ENCODE data around the gene KRT86. TPM values are rescaled to one million over a fixed set of nuclear protein-coding genes. Genes with fewer than 3 reads are reported as not detected.

KRT86 gene
- total and polyA plus RNA-seq, 2 of the 8 experiments (the other 6 are each of a cell fraction or from before 2014, with no cell fraction given), result 0.12 TPM; not detected in 1

- H3K23ac ChIP-seq (ENCODE audit: insufficient read length), result no peak overlapping the region
- H3K4ac ChIP-seq (replicated peaks; ENCODE audit: insufficient read length, low read depth, low read length), result no peak overlapping the region
- no peak overlapping the region for H3K27ac ChIP-seq (ENCODE audit: low read depth, low read length)
- no peak overlapping the region for H4K5ac ChIP-seq (ENCODE audit: insufficient read length, low read depth, low read length)
- DNase-seq (ENCODE audit: low read depth in 1 of 2, low spot score in 2 of 2) (no peak), FAIRE-seq (no peak)
- POLR2A ChIA-PET (ENCODE audit: partially characterized antibody), result no interaction called here
- H3K23me2 ChIP-seq (ENCODE audit: low read depth, low read length), result no peaks in the 10 kb centered on the region
- H2AFZ ChIP-seq (ENCODE audit: low read length), result no peak overlapping the region
- no peak overlapping the region for H2BK120ac ChIP-seq (replicated peaks; ENCODE audit: low read depth, low read length)
- H3K4me2 ChIP-seq (ENCODE audit: insufficient read depth in 1 of 2, low read depth in 2 of 2, low read length in 2 of 2), result no peak overlapping the region
- no peak for TF ChIP-seq POU5F1 (IDR thresholded peaks at IDR 0.05; ENCODE audit: low read depth, low read length)
- no peak overlapping the region for H2BK5ac ChIP-seq (ENCODE audit: low read depth, low read length)
- no peaks in the 10 kb centered on the region for H4K20me1 ChIP-seq (replicated peaks in 1 of 2; ENCODE audit: control insufficient read depth in 1 of 2, insufficient read depth in 2 of 2, low read length in 2 of 2)
- no peaks in the 10 kb centered on the region for H3K4me1 ChIP-seq (replicated peaks in 1 of 4; ENCODE audit: control insufficient read depth in 3 of 4, insufficient read depth in 4 of 4, low read length in 3 of 4)
- H2BK12ac ChIP-seq (ENCODE audit: low read depth, low read length), result no peak overlapping the region
- no peak overlapping the region for H3K18ac ChIP-seq (ENCODE audit: extremely low read depth, low read length)
- H2AK5ac ChIP-seq (ENCODE audit: low read depth, low read length), result no peak overlapping the region
- no peaks in the 10 kb centered on the region for H3K27me3 ChIP-seq (replicated peaks in 1 of 4; ENCODE audit: control insufficient read depth in 3 of 4, extremely low read depth in 1 of 4, insufficient read depth in 3 of 4, low read length in 3 of 4)
- no peak overlapping the region for H3K56ac ChIP-seq (replicated peaks; ENCODE audit: insufficient read length, low read depth, low read length)
- H3K79me1 ChIP-seq (ENCODE audit: low read depth, low read length), result no peaks in the 10 kb centered on the region
- H2BK20ac ChIP-seq (ENCODE audit: low read length), result no peak overlapping the region
- no peaks in the 10 kb centered on the region; a peak in 1 of 4 replicates for H3K9me3 ChIP-seq (ENCODE audit: insufficient read depth in 2 of 2, low read depth in 1 of 2, low read length in 1 of 2)
- no peak overlapping the region for H3K4me3 ChIP-seq (ENCODE audit: extremely low read depth in 1 of 4, insufficient read depth in 2 of 4, low read depth in 3 of 4, low read length in 4 of 4)
- 91% methylated on average over 18 of the region's 20 CpGs; no CpG with 5 or more reads in 1 of the 2 experiments for WGBS, 2 experiments (ENCODE audit: extremely low coverage in 1 of 2, insufficient coverage in 1 of 2, insufficient read length in 1 of 2, insufficient replicate concordance in 2 of 2, low coverage in 1 of 2, low lambda C conversion rate in 2 of 2, missing lambda C conversion rate in 1 of 2)
- H3K36me3 ChIP-seq (ENCODE audit: control insufficient read depth in 2 of 4, insufficient read depth in 4 of 4, low read length in 3 of 4), result no peaks in the 10 kb centered on the region
- H3K79me2 ChIP-seq (ENCODE audit: control insufficient read depth in 1 of 2, insufficient read depth in 2 of 2, low read length in 2 of 2), result no peaks in the 10 kb centered on the region
- CTCF ChIA-PET (ENCODE audit: partially characterized antibody), result interaction anchor here (1.0 kb wide), 1 partner anchor 46 kb away, joined by 3 read pairs; no protein-coding TSS in a partner anchor
- no peak overlapping the region for H2BK15ac ChIP-seq (ENCODE audit: low read length)
- H3K14ac ChIP-seq (ENCODE audit: insufficient read length), result no peak overlapping the region
- H4K8ac ChIP-seq (ENCODE audit: extremely low read depth, insufficient read depth, low read length), result no peak overlapping the region
- H3K9ac ChIP-seq (replicated peaks in 1 of 4; ENCODE audit: extremely low read depth in 1 of 4, low read depth in 3 of 4, low read length in 3 of 4), result no peak overlapping the region
- H4K91ac ChIP-seq (replicated peaks; ENCODE audit: insufficient read length, low read length), result no peak overlapping the region
These were observed 82.5 kb downstream of the KRT86 start for GRCh38 chr12:52356762-52357580.

Other genes starting within 250 kb of the KRT86 start
- gene NR4A1, start 223.2 kb upstream of the KRT86 start, total RNA-seq (2021; fragmentation: NEBNext Ultra II Directional; extraction: Animal tissue kit (Norgen Biotek cat#: 25700)), result 18.7 and 19.3 TPM in 2 replicates
- gene NR4A1, start 223.2 kb upstream of the KRT86 start, polyA plus RNA-seq (2011; rRNA removed), result 23.3 and 36.0 TPM in 2 replicates
- gene ATG101, start 204.7 kb upstream of the KRT86 start, total RNA-seq (2021; fragmentation: NEBNext Ultra II Directional; extraction: Animal tissue kit (Norgen Biotek cat#: 25700)), result 48.9 and 49.8 TPM in 2 replicates
- 55.9 and 64.9 TPM in 2 replicates for gene ATG101, start 204.7 kb upstream of the KRT86 start, polyA plus RNA-seq (2011; rRNA removed)
- gene SMIM41, start 194.9 kb upstream of the KRT86 start, total RNA-seq (2021; fragmentation: NEBNext Ultra II Directional; extraction: Animal tissue kit (Norgen Biotek cat#: 25700)), result 0.28 and 0.31 TPM in 2 replicates
- 0.91 and 0.98 TPM in 2 replicates for gene SMIM41, start 194.9 kb upstream of the KRT86 start, polyA plus RNA-seq (2011; rRNA removed)
- 0.08 TPM in 1 of 2 replicates, not detected in the other for gene KRT80, start 82.6 kb upstream of the KRT86 start, total RNA-seq (2021; fragmentation: NEBNext Ultra II Directional; extraction: Animal tissue kit (Norgen Biotek cat#: 25700))
- gene KRT80, start 82.6 kb upstream of the KRT86 start, polyA plus RNA-seq (2011; rRNA removed), result 0.05 and 0.06 TPM in 2 replicates
- gene KRT7, start 41.4 kb upstream of the KRT86 start, total RNA-seq (2021; fragmentation: NEBNext Ultra II Directional; extraction: Animal tissue kit (Norgen Biotek cat#: 25700)), result 13.2 and 16.5 TPM in 2 replicates
- 19.0 and 25.6 TPM in 2 replicates for gene KRT7, start 41.4 kb upstream of the KRT86 start, polyA plus RNA-seq (2011; rRNA removed)
- gene KRT81, start 16.9 kb downstream of the KRT86 start, total RNA-seq (2021; fragmentation: NEBNext Ultra II Directional; extraction: Animal tissue kit (Norgen Biotek cat#: 25700)), result not detected in 2 replicates
- gene KRT81, start 16.9 kb downstream of the KRT86 start, polyA plus RNA-seq (2011; rRNA removed), result not detected in 2 replicates
- not detected in 2 replicates for gene KRT83, start 46.8 kb downstream of the KRT86 start, total RNA-seq (2021; fragmentation: NEBNext Ultra II Directional; extraction: Animal tissue kit (Norgen Biotek cat#: 25700))
- not detected in 2 replicates for gene KRT83, start 46.8 kb downstream of the KRT86 start, polyA plus RNA-seq (2011; rRNA removed)
- gene KRT85, start 92.8 kb downstream of the KRT86 start, total RNA-seq (2021; fragmentation: NEBNext Ultra II Directional; extraction: Animal tissue kit (Norgen Biotek cat#: 25700)), result not detected in 2 replicates
- not detected in 2 replicates for gene KRT85, start 92.8 kb downstream of the KRT86 start, polyA plus RNA-seq (2011; rRNA removed)
- gene KRT84, start 111.0 kb downstream of the KRT86 start, total RNA-seq (2021; fragmentation: NEBNext Ultra II Directional; extraction: Animal tissue kit (Norgen Biotek cat#: 25700)), result not detected in 2 replicates
- not detected in 2 replicates for gene KRT84, start 111.0 kb downstream of the KRT86 start, polyA plus RNA-seq (2011; rRNA removed)
- gene KRT82, start 131.7 kb downstream of the KRT86 start, total RNA-seq (2021; fragmentation: NEBNext Ultra II Directional; extraction: Animal tissue kit (Norgen Biotek cat#: 25700)), result not detected in 2 replicates
- not detected in 2 replicates for gene KRT82, start 131.7 kb downstream of the KRT86 start, polyA plus RNA-seq (2011; rRNA removed)
- not detected in 2 replicates for gene KRT75, start 159.7 kb downstream of the KRT86 start, total RNA-seq (2021; fragmentation: NEBNext Ultra II Directional; extraction: Animal tissue kit (Norgen Biotek cat#: 25700))
- gene KRT75, start 159.7 kb downstream of the KRT86 start, polyA plus RNA-seq (2011; rRNA removed), result not detected in 2 replicates
- not detected in 2 replicates for gene KRT6B, start 177.5 kb downstream of the KRT86 start, total RNA-seq (2021; fragmentation: NEBNext Ultra II Directional; extraction: Animal tissue kit (Norgen Biotek cat#: 25700))
- gene KRT6B, start 177.5 kb downstream of the KRT86 start, polyA plus RNA-seq (2011; rRNA removed), result not detected in 2 replicates
- not detected in 2 replicates for gene KRT6C, start 199.2 kb downstream of the KRT86 start, total RNA-seq (2021; fragmentation: NEBNext Ultra II Directional; extraction: Animal tissue kit (Norgen Biotek cat#: 25700))
- not detected in 2 replicates for gene KRT6C, start 199.2 kb downstream of the KRT86 start, polyA plus RNA-seq (2011; rRNA removed)
- not detected in 2 replicates for gene KRT6A, start 218.6 kb downstream of the KRT86 start, total RNA-seq (2021; fragmentation: NEBNext Ultra II Directional; extraction: Animal tissue kit (Norgen Biotek cat#: 25700))
- gene KRT6A, start 218.6 kb downstream of the KRT86 start, polyA plus RNA-seq (2011; rRNA removed), result 0.08 and 0.11 TPM in 2 replicates
- not detected in 2 replicates for gene KRT5, start 245.7 kb downstream of the KRT86 start, total RNA-seq (2021; fragmentation: NEBNext Ultra II Directional; extraction: Animal tissue kit (Norgen Biotek cat#: 25700))
- gene KRT5, start 245.7 kb downstream of the KRT86 start, polyA plus RNA-seq (2011; rRNA removed), result 0.18 and 0.33 TPM in 2 replicates